DND-41 (cell line): ENCODE data around the gene POU3F1.
A peak's percentile ranks its signal among the peaks of the same experiment; 100 is the strongest.
"Not testable (repeated sequence)": the region's sequence is repeated elsewhere in the genome, so short reads cannot be mapped to it uniquely, and the experiment has no call there.

ENCODE experiments used
- ATAC-seq: fragments of 200-7000 bp; cut with Tn5 transposase; 3 replicates; pipeline ENCODE4 v1.9.1; 2021; ENCODE audit warnings: low read depth; ENCODE audit not compliant: insufficient read depth
- DNase-seq: peaks from one replicate; pipeline ENCODE4 v3.0.0-alpha.2; 2020
- H2AFZ ChIP-seq: 2 replicates; pipeline ENCODE4 v1.6.0; 2012; ENCODE audit warnings: low read depth, low read length
- H3K27ac ChIP-seq: 2 replicates; pipeline ENCODE4 v1.5.1; 2012; ENCODE audit warnings: low read length, inconsistent platforms
- H3K27me3 ChIP-seq: fragments of 200-600 bp; sonication (generic); 2 replicates; pipeline ENCODE4 v1.6.0; 2012; ENCODE audit warnings: low read length, mild to moderate bottlenecking, inconsistent platforms; ENCODE audit not compliant: insufficient read depth, poor library complexity
- H3K36me3 ChIP-seq: 2 replicates; pipeline ENCODE4 v1.5.1; 2012; ENCODE audit warnings: low read length, inconsistent platforms; ENCODE audit not compliant: insufficient read depth
- H3K4me1 ChIP-seq: 2 replicates; pipeline ENCODE4 v1.5.1; 2012; ENCODE audit warnings: mild to moderate bottlenecking, low read length; ENCODE audit not compliant: insufficient read depth
- H3K4me2 ChIP-seq: 2 replicates; pipeline ENCODE4 v1.6.0; 2012; ENCODE audit warnings: mild to moderate bottlenecking, moderate library complexity, low read length, inconsistent platforms; ENCODE audit not compliant: insufficient read depth
- H3K4me3 ChIP-seq, 2 experiments: fragments of 200-600 bp in 1 of 2; shearing (Covaris generic) in 1 of 2; 2 replicates each; pipeline ENCODE4 v1.5.1; 2012 to 2016; ENCODE audit warnings: inconsistent platforms in 2 of 2, low read length in 2 of 2, mild to moderate bottlenecking in 2 of 2, low read depth in 1 of 2, moderate library complexity in 1 of 2
- H3K79me2 ChIP-seq: 2 replicates; pipeline ENCODE4 v1.6.0; 2012; ENCODE audit warnings: low read length, inconsistent platforms; ENCODE audit not compliant: insufficient read depth
- H3K9ac ChIP-seq: 2 replicates; pipeline ENCODE4 v1.6.0; 2012; ENCODE audit warnings: low read depth, mild to moderate bottlenecking, inconsistent platforms, low read length, moderate library complexity
- H3K9me3 ChIP-seq: 2 replicates; pipeline ENCODE4 v1.5.1; 2012; ENCODE audit warnings: low read length, moderate library complexity, mild to moderate bottlenecking, inconsistent platforms; ENCODE audit not compliant: insufficient read depth, severe bottlenecking
- H4K20me1 ChIP-seq: 2 replicates; pipeline ENCODE4 v1.6.0; 2012; ENCODE audit warnings: low read length; ENCODE audit not compliant: insufficient read depth
- CTCF ChIP-seq: IDR thresholded peaks from 2 replicates; pipeline ENCODE4 v1.5.1; 2012; ENCODE audit warnings: borderline replicate concordance, low read length, moderate library complexity, mild to moderate bottlenecking; ENCODE audit not compliant: poor library complexity, severe bottlenecking; ENCODE audit errors: extremely low read depth
- EZH2 ChIP-seq: IDR thresholded peaks from 3 replicates; pipeline ENCODE4 v1.6.1; 2012; ENCODE audit warnings: borderline replicate concordance, low read depth, mild to moderate bottlenecking, moderate library complexity, low read length, inconsistent platforms; ENCODE audit not compliant: severe bottlenecking

The POU3F1 gene

GRCh38 chr1:38034871-38035270 lies 11.7 kb downstream of the POU3F1 start:
- Histone ChIP-seq H3K4me3 (no peak overlapping the region), H3K79me2 (no peaks in the 10 kb centered on the region), H3K4me1 (no peaks in the 10 kb centered on the region), H3K4me2 (no peak overlapping the region), H4K20me1 (peaks cover 4% of the 10 kb centered on the region; the same call in 1 of the 2 replicates), H3K9me3 (no peaks in the 10 kb centered on the region), H3K27me3 (no peaks in the 10 kb centered on the region), H3K36me3 (no peaks in the 10 kb centered on the region), H2AFZ (no peak overlapping the region), H3K9ac (no peak overlapping the region), H3K27ac (no peak overlapping the region)
- ATAC-seq (no peak), DNase-seq (no peak)
- TF ChIP-seq EZH2, result no peak
- TF ChIP-seq CTCF, result no peak

GRCh38 chr1:38032992-38033391 lies 13.6 kb downstream of the POU3F1 start:
- H3K4me1 ChIP-seq, H3K4me2 ChIP-seq, H3K36me3 ChIP-seq, H3K79me2 ChIP-seq, H3K9ac ChIP-seq, H3K27ac ChIP-seq, H3K27me3 ChIP-seq, H2AFZ ChIP-seq, H4K20me1 ChIP-seq, H3K4me3 ChIP-seq, H3K9me3 ChIP-seq, DNase-seq, ATAC-seq: not testable (repeated sequence)

DNA sequence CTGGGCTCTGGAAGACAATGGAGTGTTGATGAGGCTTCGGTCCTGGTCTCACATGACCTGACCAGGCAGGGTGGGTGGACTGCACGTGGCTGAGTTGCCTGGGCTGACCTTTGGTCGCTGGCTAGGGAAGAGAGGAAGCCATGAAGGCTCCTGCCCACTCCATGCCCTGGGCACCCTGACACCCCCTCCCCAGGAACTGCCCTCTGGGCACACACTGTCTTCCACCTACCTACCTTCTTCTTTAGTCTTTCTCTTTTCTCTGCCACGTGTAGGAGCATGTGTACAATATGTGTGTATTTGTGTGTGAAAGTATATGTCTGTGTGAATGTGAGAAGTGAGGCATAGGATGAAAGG lies 15.1 kb downstream of the POU3F1 start:
- Histone ChIP-seq H3K27ac (no peak overlapping the region), H2AFZ (no peak overlapping the region), H3K9ac (no peak overlapping the region), H3K4me2 (no peak overlapping the region), H3K4me1 (no peaks in the 10 kb centered on the region), H3K9me3 (no peaks in the 10 kb centered on the region), H3K36me3 (no peaks in the 10 kb centered on the region), H3K79me2 (no peaks in the 10 kb centered on the region), H3K27me3 (no peaks in the 10 kb centered on the region), H4K20me1 (peaks cover 21% of the 10 kb centered on the region), H3K4me3 (no peak overlapping the region)
- DNase-seq, result no peak
- no peak for TF ChIP-seq CTCF
- TF ChIP-seq EZH2, result no peak
- no peak for ATAC-seq

- ATAC-seq (0 out of 3 replicates have a peak, but pooled peaks have one; percentile 2), DNase-seq (no peak)
- TF ChIP-seq EZH2, result no peak
- no peak for TF ChIP-seq CTCF
- no peak overlapping the region for H2AFZ ChIP-seq
- H3K9ac ChIP-seq, result no peak overlapping the region
- peaks cover 21% of the 10 kb centered on the region for H4K20me1 ChIP-seq
- no peaks in the 10 kb centered on the region for H3K9me3 ChIP-seq
- no peaks in the 10 kb centered on the region for H3K27me3 ChIP-seq
- no peak overlapping the region for H3K4me2 ChIP-seq
- no peak overlapping the region for H3K27ac ChIP-seq
- peaks cover 5% of the 10 kb centered on the region for H3K36me3 ChIP-seq
- H3K4me1 ChIP-seq, result no peaks in the 10 kb centered on the region
- no peaks in the 10 kb centered on the region for H3K79me2 ChIP-seq
- H3K4me3 ChIP-seq, result no peak overlapping the region
Measured at GRCh38 chr1:38030596-38031512, 15.7 kb downstream of the POU3F1 start.
